HG02938 (cell line): ENCODE measurements around the gene ZBTB20.

Experiments used
- ATAC-seq: cut with Tn5 transposase; IDR thresholded peaks from one replicate; pipeline ENCODE4 v1.9.1; 2021; ENCODE audit warnings: mild to moderate bottlenecking, moderate library complexity; ENCODE audit not compliant: unreplicated experiment

ZBTB20 gene

GRCh38 chr3:115038817-115039216 is 108.3 kb downstream of the ZBTB20 start:
- ATAC-seq = no peak

DNA sequence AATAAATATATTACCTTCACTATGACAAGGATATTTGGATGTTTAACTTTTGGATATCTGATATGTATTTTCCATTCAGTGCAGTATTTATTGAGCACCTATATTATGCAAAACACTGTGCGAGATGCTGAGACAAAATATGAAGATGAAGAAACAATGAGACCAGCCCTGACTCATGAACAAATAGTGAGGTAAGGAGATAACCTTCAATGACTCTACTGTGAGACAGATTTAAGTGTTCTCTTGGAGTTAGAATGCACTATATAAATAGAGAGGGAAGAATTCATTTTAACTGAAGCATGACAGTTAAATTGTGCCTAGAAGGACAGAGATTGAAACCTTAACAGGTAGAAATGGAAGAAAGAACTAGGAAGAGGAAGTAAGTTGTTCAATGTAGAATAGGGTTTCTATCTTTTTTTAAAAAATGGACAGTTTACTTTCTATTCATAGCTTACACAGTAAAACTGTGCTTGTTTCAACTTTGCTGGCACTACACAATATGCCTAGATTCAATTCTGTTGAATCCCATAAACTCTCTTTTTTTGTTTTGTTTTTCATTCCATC is 124.2 kb downstream of the ZBTB20 start:
- ATAC-seq = no peak

DNA sequence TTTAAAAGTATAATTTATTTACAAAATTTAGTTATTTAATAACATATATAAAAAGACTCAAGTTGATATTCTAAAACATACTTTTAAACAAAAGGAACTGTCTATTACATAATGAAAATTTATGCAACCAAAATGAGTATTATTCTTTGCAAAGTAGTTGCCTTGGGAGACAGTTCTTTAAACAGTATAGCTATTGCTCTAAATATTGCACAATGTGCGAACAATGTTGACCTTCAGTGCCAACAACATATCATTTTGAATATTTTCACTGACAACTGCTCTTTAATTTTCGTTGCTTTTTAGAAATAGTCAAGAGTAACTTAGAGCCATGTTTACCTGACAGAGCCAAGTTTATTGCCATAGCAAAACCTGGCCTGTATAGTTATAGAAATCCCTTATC is 124.9 kb downstream of the ZBTB20 start:
- no peak for ATAC-seq

DNA sequence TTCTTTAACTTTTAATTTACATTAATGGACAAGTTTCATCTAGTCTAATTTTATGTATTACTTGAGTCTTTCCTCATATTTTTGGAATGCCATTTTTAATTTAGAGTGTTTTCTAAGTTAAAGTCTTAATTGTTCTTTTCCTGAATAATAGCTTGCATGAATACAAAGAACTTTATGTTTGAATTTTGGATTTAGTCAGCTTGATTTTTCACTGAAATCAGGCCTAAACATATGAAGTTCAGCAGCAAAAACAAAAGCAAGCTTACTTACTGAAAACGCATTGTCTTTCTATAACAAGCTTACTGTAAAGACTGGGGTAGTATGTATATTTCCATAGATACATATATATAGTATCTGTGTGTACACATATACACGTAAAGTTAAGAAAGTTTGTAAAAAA is 126.0 kb downstream of the ZBTB20 start:
- no peak for ATAC-seq

DNA sequence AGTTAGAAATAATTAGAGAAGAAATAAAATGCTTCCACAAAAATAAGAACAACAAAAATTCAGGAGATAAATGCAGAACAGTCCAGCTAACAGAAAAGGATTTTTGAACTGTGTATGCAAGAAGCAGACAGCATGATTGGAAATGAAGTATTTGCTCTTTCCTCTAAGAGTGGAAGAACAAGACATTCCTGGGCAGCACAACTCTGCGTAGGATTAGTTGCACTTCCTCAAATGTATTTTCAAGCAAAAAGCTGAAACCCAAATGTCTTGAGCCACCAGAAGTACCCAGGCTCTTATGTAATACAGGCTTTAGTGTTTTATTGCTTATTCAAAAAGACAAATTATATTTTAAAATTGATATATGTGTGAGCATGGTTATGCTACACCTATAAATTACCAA is 127.2 kb downstream of the ZBTB20 start:
- no peak for ATAC-seq

DNA sequence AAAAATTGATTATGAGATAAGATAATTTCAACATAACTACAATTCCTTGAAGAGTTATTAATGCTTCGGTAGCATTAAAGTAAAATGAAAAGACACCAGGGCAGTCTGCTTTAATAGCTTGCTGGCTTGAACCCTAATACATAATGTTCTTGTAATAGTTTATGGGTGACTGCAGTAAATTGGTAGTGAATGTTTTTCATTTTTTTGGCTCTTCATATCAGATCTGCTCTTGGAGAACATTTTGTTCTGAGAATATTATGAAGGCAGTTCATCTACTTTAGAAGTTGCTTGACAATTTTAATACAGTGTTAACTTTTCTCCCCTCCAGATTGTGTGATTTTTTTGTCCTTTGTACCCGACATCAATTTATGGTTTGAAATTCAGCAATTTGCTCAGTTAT is 128.4 kb downstream of the ZBTB20 start:
- no peak for ATAC-seq

GRCh38 chr3:115007966-115008365 is 139.1 kb downstream of the ZBTB20 start:
- no peak for ATAC-seq

DNA sequence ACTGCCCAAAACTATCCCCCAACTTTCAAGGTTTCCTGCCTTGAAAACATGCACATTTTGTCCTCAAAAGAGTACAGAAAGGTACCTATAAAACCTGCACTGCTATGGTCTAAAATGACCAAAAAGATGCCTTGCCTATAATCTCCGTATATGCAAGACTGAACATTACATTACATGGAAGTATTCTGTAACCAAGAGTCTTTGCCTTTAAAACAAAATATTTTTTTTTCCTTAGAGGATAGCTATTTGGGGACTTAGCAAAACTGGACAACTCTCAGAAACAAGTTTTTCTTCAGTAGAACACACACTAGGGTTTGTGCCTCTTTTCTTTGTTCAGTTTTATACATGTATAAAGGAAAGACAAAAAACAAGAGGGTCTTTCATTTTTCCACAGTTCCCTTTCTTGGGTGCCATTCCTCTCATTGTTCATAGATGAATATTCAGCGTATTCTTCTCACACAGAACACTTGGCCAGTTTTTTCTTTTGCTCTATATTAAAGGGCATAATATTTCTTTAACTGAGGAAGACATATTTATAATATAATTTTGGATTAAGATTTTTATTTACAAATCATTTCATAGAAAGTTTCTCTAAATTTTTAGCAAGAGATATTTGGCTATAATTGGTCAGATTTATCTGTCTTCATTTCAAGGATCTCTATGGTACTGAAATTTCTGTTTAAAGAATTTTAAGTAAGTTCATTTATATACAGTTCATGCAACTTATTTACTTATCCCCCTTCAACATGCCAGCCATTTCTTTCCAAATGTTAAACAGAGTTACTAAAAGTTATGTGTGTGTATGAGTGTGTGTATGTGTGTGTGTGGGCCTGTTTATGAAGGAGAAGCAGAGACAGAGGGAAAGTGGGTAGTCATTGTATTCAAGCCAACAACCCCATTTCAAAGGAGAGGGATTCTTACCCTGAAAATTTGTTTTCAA is 142.6 kb downstream of the ZBTB20 start:
- ATAC-seq = no peak

DNA sequence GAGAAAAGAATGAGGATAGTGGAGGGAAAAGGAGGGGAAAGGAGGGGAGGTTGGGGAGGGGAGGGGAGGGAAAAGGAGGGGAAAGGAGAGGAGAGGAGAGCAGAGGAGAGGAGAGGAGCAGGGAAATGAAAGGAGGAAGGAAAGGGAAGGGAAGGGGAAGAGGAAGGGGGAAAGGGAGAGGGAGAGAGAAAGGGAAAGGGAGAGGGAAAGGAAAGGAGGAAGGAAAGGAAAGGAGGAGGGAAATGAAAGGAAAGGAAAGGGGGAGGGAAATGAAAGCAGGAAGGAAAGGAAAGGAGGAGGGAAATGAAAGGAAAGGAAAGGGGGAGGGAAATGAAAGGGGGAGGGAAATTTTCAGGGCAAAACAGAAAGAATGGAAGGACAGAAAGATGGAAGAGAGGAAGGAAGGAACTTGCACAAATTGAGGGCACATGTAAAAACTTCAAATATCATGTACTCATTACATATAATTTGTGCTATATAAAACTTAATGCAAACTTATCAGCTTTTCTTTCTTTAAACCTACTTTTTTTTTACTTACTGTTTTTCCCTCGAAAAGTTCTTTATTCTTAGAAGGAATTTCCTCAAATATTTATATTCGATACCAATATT is 148.0 kb downstream of the ZBTB20 start:
- ATAC-seq = no peak

DNA sequence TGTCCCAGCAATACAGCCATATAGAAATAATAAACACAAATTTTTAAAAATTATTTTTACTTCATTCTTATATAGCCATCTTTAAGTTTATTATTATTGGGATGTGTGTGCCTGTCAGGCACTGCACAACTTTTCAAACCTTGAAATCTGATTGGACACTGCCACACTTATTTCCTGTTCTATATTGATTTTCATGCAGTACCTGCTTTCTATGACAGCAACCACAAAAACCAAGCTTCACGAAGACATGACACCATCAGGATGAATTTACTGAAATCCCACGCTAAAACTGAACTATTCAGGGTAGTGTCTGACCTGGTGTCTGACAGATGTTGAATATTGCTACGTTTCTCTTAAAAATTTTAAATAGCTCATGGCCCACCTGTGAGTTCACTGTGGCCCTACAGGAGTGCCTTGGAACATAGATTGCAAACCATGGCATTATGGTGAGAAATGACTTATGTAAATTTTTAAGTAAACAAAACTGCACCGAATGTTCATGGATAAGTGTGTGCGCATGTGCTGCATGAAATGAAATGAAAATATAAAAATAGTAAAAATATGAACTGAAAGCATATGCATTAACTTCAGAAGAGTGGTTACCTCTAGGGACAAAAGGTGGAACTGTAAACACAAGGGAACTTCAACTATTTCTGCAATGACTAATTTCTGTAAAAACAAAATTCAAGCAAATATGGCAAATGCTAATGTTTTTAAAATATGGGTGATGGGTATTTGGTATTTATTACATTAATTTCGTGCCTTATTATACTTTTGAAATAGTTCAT is 152.3 kb downstream of the ZBTB20 start:
- ATAC-seq = no peak

- ATAC-seq = no peak
These were observed 161.3 kb downstream of the ZBTB20 start for GRCh38 chr3:114985776-114986175.

DNA sequence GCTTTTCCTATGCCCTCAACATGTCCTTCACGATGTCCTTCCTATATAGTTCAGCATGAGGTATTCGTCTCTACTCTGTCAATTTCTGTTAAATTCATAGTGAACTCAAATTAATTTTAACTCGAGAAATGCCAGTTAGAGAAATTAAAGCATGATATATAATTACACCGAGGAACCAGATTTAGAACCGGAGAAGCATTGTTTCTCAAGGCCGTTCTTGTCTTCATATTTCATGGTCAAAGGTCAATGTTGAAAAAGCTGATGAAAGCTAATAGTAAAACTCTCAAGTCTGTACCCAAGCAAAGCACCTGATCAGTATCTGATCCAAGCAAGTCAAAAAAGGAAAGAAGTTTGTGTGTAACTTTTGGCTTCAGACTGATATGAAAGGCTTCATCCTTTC is 163.8 kb downstream of the ZBTB20 start:
- ATAC-seq = no peak

DNA sequence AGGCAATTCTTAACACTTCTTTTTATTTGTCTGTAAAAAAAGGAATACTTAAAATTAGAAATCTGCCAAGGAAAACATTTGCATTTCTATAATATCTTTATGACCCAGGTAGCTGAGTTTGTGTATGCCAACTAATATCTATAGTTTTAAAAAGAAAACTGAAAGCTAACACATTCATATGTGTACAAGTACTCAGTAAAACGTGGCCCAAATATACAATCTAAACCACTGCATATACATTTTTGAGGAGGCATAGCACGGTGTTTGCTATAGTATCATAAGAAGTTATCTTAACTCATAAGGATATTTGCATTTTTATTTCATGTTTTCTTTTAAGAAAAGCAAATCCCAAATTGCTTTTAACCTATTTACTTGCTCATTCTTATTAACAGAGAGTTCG is 172.7 kb downstream of the ZBTB20 start:
- ATAC-seq = peak; percentile 93

DNA sequence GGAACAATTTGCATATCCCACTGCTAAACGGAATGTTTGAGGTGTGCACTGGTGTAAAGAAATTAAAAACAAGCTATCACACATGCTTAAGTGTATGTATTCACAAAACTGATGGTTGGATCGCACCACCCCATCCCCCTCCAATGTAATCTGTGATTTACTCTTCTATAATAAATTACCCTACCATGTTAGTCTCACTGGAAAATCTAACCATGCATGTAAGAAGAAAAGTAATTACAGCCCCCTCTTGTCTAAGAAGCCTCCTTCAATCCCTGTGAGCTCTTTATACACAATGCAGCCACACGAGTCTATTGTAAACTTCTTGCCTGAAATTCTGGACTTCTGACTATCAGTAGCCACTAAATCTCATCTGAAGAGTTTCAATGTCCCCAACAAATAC is 173.6 kb downstream of the ZBTB20 start:
- no peak for ATAC-seq

GRCh38 chr3:114967168-114967567 is 179.9 kb downstream of the ZBTB20 start:
- ATAC-seq = no peak

DNA sequence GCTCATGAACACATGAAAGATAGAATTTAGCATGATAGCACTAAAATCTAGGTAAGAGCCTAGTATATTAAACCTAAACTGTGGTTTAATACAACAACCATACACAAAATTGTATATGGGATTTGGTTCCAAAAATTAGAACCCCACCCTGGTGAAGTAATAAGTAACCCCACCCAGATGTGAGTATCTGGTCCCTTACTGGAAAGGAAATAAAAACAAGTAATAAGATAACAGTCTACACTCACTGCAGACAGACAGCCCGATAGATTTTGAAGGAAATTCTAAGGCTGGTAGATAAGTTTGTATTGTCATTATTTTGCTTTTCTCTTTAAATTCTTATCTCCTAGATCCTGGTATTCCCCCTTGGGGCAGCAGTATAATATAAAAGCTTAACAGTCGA is 184.9 kb downstream of the ZBTB20 start:
- no peak for ATAC-seq

- no peak for ATAC-seq
These were observed 188.2 kb downstream of the ZBTB20 start for GRCh38 chr3:114958930-114959329.

DNA sequence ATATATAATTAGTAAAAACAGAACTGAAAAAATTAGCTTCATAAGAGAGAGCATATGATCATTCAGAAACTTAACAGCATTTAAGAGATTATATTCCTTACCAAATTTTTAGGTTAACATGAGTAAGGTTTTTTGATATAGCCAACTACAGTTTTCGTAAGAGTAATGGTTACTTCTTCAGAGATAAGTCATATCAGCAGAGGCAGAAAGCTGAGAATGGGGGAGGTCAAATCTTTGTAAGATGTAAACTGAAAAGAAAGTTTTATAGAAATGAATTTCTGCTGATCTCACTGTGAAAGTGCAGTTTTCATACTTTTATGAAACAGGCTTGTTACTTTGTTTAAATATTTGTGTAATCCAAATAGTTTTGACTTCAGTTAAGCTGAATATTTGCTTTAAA is 193.3 kb downstream of the ZBTB20 start:
- ATAC-seq = no peak

GRCh38 chr3:114953215-114953799 is 193.8 kb downstream of the ZBTB20 start:
- ATAC-seq = no peak

DNA sequence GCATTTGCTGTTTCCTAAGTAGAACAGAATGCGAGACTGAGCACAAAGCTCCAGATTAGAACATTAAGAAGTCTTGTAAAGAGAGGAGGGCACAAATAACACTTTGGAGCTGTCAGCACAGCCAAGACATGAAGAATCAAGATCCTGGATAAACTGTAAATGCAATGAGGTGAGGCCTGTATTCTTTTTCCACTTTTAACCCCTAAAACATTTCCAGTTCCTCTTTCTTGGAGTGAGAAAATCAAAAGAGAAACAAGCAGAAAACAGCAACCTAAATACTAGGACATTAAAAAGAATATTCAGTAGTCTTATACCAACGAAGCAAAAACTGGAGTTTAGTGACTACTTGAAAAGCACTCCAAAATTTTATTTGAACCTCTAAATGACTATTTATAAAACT is 204.3 kb downstream of the ZBTB20 start:
- no peak for ATAC-seq
